ENCODE results near the gene GCLC.

GRCh38 chr6:53568776-53569616 lies 24.1 kb upstream of the GCLC start:
- TF ChIP-seq CTCF (IDR thresholded peaks at IDR 0.05; ENCODE audit: insufficient read depth, low read depth, low read length) (no peak), EZH2 (IDR thresholded peaks at IDR 0.05; ENCODE audit: insufficient read depth, low read length) (no peak)
